T-helper 2 cell (primary cell): Measurements from ENCODE around the gene PRDM15.

Experiments used
- DNase-seq, 5 experiments: peaks; one replicate each; pipeline versions ENCODE4 v3.0.0 to v3.0.0-alpha.2; 2012 to 2022

The PRDM15 gene

DNA sequence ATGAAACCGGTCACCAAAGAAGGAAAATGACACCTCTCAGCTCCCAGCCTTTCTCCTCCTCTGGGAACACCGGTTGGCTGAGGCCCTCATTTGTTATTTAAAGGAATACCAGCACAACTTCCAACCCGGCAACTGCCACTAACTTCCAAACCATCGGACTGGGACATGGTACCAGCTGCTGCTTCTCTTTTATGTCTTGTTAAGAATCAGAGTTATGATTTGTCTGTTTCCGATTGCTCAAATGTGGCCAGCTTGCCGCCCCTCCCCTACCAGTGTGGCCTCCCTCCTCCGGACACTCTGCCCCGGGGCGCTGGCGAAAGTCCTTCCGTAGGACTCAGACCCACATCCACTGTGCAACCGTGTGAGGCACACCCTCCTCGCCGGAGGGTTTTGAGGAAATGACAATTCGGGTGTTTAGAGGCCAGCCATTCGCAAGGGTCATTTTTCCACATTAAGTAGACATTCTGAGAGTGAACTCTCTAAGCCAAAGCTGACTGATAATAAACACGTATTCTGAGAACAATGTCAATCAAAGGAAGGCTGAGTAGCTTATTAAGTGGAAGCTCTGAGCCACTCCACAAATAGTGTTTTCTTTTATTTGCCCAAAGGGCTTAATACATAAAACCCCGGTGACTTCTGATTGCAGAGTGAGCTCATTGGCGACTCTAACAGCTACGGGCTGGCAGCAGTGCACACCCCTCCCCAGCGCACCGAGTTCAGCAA lies 117.8 kb downstream of the PRDM15 start:
- no peak for DNase-seq

DNA sequence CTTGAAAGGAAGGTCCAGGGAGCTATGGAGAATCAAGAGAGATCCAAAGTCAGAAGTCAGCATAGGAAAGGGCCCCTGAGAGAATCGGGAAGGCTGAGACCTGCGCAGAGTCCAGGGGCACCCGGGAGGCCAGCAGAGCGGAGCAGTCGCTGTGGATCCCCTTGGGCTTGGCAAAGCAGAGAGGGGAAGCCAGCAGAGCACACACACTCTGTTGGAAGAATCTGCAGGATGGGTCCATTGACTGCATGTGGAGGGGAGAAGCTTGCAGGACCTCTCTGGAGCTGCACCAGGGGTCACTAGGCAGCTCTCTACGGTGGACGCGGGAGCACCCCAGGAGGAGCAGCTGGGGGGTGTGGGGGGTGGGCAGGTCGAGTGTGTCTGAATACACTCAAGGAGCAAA lies 118.7 kb downstream of the PRDM15 start:
- DNase-seq = no peak

DNA sequence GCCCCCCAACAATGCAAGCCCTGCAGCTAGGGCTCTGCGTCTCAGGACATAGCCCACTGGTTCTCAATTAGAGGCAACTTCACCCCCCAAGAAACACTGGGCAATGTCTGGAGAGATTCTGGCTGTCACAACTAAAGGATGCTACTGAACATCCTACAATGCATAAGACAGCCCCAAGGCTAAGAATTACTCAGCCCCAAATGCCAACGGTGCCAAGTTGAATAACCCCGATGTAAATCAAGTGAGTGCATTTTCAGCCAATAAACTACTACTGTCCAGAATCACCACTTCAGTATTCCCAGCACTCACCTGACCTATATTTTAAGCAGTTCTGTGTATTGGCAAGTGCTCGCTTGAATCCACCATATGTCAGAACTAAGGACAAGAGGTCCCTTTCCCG lies 119.2 kb downstream of the PRDM15 start:
- no peak for DNase-seq

DNA sequence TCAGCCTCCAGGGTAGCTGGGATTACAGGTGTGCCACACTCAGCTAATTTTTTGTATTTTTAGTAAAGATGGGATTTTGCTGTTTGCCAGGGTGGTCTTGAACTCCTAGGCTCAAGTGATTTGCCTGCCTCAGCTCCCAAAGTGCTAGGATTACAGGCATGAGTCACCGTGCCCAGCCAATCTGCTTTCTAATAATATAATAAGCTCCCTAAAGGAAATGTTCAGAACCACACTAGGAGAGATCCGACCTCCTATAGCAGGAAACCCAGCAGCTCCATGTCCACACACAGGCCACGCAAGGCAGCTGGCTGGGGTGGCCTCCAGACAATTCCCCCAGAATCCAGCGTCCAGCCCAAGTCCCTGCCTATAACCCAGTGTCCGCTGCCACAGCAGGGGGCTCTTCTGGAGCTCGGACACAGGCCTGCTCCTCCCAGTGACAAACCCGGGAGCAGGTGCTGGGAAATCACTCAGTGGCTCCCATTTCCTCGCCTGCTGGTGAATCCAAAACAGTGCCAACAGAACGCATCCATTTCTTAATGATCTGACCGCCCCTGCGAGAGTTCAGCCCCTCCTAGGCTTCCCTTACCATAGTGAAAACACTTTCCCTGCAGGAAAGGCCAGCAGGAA lies 119.8 kb downstream of the PRDM15 start:
- DNase-seq = no peak

DNA sequence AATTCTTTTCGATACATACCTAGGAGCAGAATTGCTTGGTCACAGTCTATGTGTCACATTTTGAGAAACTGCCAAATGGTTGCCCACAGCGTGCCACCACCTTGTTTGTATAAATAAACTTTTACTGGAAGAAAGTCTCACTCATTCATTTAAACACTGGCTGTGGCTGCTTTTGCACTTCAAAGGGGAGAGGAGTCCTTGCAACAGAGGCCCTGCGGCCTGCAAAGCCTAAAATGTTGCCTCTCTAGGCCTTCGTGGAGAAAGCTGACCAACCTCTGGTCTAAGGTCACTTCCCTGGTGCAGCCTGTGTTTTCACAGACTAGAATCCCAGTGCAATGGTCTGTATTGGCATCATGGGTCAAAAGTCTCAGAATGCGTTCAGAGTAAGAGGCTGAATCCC lies 120.6 kb downstream of the PRDM15 start:
- DNase-seq = no peak

DNA sequence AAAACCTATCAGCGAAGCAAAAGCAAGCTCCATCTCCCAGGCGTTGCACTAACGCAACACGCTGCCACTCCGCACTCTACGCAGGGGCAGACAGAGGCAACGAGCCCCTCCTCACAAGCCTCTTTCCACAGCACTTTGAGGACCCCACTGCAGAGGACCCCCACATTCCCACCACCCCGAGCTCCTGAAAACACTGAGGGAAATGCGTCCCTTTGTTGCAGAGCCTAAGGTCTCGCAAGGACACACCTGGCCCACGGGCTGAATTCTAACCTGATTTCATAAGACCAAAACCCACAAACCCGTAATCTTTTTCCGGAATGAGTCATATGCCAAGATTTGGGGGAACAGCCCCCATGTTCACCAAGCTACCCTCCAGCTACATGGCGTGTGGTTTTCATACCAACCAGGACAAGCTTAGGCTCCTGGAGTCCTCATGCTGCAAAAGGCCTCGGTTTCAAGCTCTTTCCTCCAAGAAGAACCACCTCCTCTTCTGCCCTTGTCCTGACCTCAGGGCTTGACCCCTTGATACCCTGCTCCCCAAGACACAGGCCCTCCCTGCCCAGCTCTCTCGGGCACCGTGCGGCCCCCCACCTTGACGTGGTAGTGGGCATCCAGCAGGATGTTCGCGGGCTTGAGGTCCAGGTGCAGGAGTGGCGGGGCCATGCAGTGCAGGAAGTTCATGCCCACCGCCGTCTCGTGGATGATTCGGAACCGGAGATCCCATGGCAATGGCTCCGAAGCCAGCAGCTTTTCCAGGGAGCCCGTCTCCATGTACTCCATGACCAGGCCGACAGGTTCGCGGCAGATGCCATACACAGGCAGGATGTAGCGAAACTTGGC lies 123.0 kb downstream of the PRDM15 start:
- no peak for DNase-seq

DNA sequence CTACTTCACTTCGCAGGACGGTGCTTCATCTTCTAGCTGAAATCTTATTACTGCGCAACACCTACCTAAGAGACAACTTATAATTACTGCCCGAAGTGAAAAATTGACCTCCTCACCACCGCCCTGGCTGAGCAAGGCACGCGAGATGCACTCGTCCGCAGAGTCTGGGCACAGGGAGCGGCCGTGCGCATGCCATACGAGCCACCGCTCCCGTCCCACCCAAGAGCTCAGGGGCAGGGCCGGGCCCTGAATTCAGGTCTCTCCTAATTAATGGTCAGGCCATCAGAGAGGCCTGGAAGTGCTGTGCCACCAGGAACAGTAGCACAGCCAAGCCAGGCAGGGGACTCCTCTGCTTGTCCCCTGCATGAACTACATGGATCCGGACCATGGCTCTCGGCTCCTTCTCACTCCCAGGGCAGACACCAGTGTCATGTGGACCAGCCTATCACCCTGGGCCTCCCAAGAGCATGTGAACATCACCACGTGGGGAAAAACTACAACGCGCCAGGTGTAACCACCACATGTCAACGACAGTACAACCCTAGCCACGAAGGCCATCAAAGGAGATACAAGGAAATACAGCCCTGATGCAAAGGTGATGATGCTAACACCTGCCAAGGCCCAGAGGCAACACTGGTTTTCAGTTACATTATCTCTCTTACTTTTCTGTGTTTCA lies 123.7 kb downstream of the PRDM15 start:
- no peak for DNase-seq

DNA sequence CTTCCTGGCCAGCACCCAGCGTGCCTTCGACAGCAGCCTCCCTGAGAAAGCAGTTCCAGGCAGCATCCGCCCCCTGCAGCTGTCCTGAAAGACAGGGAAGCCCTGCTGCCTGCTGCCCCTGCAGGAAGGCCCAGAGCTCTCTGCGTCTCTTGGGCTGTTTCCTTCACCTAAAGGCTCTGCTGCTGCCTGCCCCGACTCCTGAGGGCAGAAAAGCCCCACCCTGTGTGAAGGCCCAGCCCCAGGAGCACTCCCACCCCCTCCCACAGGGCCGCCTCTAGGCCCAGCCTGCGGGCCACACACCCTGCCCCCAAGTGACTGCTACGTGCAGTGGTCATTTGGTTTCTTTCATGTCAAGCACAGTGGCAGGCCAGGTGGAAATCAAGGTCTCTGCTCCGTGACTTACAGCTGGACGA lies 124.7 kb downstream of the PRDM15 start:
- no peak for DNase-seq

DNA sequence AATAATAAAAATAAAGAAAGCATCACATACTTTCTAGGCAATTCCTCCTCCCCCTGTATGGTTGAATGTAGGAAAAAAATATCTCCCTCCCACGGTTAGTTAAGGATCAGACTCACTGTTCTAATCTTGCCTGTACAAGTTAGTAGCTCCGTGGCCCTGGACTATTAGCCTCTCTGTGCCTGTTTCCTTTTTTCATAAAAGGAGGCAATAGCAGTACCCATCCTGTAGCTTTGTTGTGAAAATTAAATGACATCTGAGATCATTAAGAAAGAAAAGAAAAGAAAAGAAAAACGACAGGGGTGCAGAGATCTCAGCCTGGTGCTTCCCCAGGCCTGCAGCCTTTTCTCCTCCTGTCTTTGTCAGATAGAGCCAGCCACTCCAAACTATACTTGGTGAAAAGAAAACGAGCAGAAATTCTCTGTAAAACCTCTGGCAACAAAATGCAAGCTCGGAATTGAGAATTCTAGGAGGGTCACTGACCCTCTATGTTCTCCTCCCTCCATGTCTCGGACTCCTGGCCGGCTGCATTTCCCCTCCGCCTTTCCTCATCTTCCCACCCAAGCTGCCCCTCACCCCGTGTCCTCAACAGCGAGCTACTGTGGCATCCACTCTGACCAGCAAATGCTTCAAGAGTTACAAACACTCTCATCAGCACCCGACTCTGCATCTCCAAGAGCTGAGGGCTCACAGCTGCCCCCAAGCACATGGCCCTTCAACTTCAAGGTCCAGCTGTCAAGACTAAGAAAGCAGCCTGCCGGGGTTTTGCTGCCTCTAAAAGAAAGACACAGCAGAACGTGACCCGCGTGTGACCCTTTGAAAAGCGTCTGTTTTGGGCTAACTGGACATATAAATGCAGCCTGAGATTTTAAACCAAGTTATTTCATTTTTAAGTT lies 125.9 kb downstream of the PRDM15 start:
- no peak for DNase-seq

DNA sequence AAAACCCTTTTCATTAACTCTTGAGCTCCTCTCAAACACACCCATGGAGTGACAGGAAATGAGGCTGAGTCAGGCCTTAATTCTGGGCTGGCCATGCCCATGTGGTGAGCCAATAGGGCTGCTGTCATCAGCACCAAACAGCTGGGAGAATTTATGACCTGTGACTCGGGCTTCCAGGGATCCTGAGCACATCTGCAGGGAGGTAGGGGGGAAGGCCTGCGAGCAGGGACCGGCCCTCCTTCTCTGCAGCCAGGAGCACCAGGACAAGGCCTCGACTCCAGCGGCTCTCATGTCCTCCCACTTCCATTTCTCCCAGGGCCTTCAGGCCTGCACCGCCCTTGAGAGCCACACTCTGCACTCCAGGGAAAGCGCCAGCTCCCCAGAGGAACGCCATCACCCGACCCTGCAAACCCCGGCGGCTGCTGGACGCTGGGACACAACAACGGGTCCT lies 126.9 kb downstream of the PRDM15 start:
- no peak for DNase-seq

DNA sequence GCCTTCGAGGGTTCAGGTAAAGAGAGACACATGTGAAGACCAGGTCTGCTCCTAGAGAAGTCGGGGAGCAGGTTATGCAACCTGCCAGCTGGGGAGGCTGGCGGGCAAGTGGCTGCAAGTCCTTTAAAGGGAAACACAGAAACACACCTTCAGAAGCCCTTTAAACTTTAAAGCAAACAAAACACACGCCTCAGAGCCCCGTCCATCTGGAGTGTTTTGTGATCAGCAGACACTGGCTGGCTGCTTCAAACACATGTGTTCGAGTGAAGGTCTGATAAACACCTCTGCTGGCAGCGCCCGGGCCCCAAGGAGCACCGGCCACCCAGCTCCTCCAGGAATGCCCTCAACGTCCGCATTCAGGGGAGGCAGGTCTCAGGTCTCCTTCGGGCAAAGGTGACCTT lies 127.5 kb downstream of the PRDM15 start:
- no peak for DNase-seq

DNA sequence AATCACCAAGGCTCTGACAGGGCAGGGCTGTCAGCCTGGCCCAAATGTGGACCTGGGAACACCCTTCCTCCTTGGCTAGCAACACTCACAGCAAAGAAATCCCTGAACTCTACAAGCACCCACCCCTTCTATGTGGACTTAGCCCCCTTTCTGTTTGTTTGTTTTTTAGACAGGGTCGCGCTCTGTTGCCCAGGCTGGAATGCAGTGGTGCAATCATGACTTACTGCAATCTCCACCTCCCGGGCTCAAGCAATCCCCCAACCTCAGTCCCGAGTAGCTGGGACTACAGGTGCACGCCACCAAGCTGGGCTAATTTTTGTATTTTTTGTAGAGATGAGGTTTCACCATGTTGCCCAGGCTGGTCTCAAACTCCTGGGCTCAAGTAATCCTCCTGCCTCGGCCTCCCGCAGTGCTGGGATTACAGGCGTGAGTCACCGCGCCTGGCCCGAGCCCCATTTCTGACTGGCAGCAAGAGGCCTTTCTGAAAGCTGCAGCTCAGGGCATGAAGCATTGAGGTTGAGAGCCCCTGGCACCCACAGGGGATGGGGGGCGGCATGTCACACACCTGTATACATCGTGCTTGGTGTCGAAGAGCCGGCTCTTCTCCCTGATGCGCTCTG lies 128.5 kb downstream of the PRDM15 start:
- DNase-seq = no peak

DNA sequence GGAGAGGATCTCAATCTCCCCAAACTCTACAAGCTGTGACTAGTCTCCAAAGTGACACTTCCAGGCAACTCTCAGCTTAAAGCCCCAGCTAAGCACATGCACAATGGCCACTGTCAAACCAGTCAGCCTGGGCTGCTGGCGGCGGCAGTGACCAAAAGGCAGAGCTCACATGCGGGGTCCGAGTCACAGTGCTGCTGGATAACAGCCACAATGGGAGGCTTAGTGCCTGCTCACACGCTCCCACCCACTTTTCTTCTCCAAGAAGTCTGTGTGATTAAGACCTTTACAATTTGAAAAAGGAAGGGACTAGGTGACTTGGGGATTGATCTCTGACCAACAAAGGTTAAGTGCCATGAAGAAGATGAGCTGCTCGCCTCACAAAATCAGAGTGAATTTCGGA lies 129.1 kb downstream of the PRDM15 start:
- DNase-seq = no peak

DNA sequence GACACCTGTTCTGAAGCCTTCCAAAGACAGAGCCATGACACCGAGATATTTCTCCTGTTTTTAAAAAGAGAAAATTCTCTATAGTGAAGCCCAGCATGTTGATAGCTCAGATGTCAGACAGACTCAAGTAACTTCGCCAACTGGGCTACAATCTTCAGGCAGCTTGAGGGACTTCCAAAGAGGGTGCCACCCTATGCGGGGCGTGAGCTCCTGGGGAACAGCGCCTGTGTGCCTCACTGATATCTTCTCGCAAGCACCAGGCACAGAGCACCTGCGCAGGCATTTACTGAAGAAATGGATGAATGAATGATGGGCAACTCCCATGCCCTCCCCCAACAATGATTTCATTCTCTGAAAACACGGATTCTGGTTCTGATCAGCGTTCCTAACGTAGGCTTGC lies 129.9 kb downstream of the PRDM15 start:
- DNase-seq = no peak
